A204.1 (cell line): ENCODE results near the gene DPEP1.
"Not testable (repeated sequence)": the region's sequence is repeated elsewhere in the genome, so short reads cannot be mapped to it uniquely, and the experiment has no call there.

Experiments used
- FAIRE-seq: peaks from 2 replicates; lab custom pipeline; 2012; peaks lifted over from hg19 to GRCh38; lab: Jason Lieb, UNC

DPEP1 gene

GRCh38 chr16:89653656-89654295 is 40.3 kb downstream of the DPEP1 start:
- no peak for FAIRE-seq

- no peak for FAIRE-seq
Observed at GRCh38 chr16:89655062-89655643, 41.7 kb downstream of the DPEP1 start.

GRCh38 chr16:89656435-89657121 is 43.1 kb downstream of the DPEP1 start:
- FAIRE-seq = no peak

- no peak for FAIRE-seq
Observed at GRCh38 chr16:89657442-89658220, 44.2 kb downstream of the DPEP1 start, which contains the start of the genes CHMP1A and SPATA33. Gene CHMP1A, minus strand, starts transcription at chr16:89657708. Its CDS starts 120 bp downstream, at chr16:89657588. Gene SPATA33, plus strand, starts transcription at chr16:89657836. Its CDS starts 76 bp downstream, at chr16:89657912.

DNA sequence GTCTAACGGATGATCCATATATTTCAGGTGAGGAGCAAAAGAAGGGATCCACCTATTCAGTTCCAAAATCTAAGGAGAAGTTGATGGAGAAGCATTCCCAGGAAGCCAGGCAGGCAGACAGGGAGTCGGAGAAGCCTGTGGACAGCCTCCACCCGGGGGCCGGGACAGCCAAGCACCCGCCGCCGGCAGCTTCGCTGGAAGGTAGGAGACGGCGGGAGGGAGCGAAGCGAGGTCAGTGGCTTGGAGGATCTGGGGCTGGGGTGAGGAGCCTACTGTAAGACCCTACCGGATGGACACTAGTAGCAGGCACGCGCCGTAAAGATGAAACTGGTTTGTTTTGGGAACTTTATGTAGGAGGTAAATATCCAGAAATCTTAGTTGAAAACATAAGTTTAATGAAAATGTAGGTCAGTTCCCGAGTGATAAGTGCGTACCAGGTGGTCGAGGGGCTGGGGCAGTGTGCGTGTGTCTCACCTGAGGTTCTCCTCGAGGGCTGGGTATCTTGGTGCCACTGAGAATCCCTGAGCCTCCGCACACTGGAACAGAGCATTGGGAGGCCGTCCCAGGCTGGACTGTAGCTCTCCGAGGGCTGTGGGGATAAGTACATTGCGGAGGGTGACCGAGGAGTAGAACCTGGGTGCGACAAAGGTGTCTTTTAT is 44.9 kb downstream of the DPEP1 start:
- FAIRE-seq = no peak

DNA sequence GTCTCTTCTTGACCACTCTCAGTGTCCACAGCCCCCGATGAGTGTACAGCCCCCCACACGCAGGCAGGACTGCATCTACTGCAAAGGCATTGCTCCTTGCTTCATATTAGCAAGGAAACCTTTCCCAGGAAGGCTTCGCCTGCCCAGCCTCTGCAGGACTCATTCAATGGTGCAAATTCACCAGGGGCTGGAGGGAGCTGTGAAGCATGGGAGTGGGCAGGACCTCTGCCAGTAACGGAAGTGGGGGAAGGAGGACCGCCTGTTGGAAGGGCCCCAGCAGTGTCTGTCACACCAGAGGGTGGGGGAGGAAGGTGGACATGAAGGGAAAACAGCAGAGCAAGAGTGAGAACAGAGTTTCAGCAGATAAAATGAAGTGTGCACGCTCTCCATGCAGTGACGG is 46.7 kb downstream of the DPEP1 start:
- no peak for FAIRE-seq

- FAIRE-seq = no peak
Observed at GRCh38 chr16:89661215-89661614, 47.8 kb downstream of the DPEP1 start.

- not testable (repeated sequence) for FAIRE-seq
Observed at GRCh38 chr16:89664238-89664637, 50.8 kb downstream of the DPEP1 start.

DNA sequence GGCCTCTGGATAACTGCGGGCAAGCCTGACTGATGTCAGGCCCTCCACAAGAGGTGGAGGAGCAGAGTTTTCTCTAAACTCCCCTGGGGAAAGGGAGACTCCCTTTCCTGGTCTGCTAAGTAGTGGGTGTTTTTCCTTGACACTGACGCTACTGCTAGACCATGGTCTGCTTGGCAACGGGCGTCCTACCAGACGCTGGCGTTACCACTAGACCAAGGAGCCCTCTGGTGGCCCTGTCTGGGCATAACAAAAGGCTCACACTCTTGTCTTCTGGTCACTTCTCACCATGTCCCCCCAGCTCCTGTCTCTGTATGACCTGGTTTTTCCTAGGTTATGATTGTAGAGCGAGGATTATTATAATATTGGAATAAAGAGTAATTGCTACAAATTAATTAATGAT is 53.6 kb downstream of the DPEP1 start:
- not testable (repeated sequence) for FAIRE-seq

GRCh38 chr16:89667633-89668032 is 54.2 kb downstream of the DPEP1 start:
- no peak for FAIRE-seq

GRCh38 chr16:89668790-89669158 is 55.3 kb downstream of the DPEP1 start:
- FAIRE-seq = no peak

DNA sequence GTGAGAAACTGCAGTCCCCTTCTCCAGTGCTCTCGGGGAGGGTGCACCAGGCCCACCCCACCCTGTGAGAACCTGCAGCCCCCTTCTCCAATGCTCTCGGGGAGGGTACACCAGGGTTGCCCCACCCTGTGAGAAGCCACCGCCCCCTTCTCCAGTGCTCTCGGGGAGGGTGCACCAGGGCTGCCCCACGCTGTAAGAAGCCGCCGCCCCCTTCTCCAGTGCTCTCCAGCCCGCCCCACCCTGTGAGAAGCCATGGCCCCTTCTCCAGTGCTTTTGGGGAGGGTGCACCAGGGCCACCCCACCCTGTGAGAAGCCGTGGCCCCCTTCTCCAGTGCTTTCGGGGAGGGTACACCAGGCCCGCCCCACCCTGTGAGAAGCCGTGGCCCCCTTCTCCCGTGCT is 56.3 kb downstream of the DPEP1 start:
- no peak for FAIRE-seq

DNA sequence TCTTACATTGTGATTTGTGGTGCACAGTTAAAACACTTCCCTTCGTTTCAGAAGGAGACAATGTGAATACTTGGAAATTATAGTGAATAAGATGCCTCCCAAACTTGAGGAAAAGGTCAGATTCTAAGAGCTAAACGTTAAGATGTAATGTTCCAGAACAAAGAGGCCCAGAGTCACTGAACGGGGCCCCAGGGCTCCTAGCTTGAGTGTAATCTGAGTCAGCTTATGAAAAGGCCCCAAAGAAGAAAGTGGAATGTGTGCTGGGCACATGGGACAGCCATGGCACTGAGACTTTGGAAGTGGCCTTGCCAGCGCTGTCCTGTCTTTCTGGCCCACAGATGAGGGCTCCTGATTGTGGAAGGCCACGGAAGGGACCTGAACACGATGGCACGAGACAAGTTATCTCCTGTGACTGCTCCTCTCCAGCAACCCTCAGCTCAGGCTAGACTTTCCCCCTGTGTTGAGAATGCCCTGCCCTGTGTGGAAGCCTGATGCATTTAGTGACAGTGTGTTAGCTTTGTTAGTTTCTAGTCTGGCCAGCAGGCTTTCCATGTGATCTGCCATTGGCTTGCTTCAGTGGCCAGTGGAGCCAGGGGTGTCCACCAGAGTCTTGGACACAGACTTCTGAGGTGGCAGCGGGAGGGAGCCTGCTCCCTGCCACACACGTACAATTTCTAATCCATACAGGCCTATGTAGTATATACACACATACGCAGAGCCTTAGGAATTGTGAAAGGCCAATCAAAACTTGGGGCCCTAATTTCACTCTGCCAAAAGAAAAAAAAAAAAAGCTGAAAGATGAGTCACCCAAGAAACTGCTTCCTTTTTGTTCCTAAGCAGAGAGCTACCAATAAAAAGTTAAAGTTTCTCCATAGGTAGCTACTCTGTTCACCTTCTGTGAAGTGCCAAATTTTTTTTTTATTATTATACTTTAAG is 57.3 kb downstream of the DPEP1 start:
- FAIRE-seq = no peak

DNA sequence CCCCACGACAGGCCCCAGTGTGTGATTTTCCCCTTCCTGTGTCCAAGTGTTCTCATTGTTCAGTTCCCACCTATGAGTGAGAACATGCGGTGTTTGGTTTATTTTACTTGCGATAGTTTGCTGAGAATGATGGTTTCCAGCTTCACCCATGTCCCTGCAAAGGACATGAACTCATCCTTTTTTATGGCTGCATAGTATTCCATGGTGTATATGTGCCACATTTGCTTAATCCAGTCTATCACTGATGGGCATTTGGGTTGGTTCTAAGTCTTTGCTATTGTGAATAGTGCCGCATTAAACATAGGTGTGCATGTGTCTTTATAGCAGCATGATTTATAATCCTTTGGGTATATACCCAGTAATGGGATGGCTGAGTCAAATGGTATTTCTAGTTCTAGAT is 58.1 kb downstream of the DPEP1 start:
- not testable (repeated sequence) for FAIRE-seq

GRCh38 chr16:89672177-89672941 is 58.9 kb downstream of the DPEP1 start:
- FAIRE-seq = no peak

DNA sequence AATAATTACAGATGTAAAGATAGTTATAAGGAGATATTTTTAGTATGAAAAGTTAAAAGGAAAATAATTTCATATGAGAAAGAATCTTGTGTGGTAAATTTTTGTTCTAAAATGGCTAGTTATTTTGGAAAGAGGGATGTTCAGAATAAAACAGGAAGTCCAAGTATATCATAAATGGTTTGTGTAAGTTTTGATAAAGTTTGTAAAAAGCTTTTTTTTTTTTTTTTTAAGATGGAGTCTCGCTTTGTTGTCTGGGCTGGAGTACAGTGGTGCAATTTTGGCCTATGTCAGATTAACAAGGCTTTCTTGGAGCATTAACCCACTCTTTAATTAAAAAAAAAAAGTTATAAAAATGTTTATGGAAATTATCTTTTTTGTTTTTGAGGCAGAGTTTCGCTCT is 64.8 kb downstream of the DPEP1 start:
- no peak for FAIRE-seq

DNA sequence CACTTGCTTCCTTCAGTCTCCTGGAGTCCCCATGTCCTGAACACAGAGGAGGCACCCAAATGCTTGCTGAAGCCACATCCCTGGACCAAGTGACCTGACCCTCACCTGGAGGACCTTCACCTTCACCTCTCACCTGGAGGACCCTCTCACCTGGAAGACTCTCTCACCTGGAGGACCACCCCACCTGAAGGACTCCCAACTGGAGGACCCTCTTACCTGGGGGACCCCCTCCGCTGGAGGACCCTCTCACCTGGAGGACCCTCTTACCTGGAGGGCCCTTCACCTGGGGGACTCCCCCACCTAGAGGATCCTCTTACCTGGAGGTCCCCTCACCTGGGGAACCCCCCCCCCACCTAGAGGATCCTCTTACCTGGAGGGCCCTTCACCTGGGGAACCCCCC is 72.5 kb downstream of the DPEP1 start:
- FAIRE-seq = no peak

DNA sequence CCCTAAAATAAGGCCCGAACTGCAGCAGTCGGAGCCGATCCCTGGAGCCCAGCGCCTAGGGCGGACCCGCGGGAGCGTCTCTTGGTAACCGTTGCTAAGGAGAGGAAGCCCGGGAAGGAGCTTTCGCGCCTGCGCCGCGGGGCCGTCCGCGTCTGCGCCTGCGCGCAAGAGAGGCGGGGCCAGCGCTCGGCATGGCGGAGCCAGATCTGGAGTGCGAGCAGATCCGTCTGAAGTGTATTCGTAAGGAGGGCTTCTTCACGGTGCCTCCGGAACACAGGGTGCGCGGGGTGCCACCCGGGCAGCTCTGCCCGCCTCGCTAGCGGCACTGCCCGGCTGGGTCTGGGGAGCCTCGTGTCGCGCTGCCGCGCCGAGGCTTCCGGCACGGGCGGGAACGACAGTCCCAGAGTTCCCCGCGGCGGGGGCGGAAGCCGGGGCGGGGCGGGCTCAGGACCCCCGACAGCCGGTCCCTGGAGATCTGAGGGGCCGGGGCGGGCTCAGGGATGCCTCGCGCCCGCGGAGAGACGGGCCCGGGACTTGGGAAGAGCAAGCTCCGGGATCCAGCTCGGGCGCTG is 73.2 kb downstream of the DPEP1 start, which contains the start of gene CDK10:
TSS of gene CDK10 (plus strand) at position 170 of the 572 bp plus-strand sequence. CDS start at position 192, 22 bp downstream.
- FAIRE-seq = no peak

GRCh38 chr16:89687092-89687940 is 73.9 kb downstream of the DPEP1 start:
- FAIRE-seq = no peak
